Measurements from ENCODE around the gene SYTL2.
A peak's percentile ranks its signal among the peaks of the same experiment; 100 is the strongest.
"Not testable (repeated sequence)": the region's sequence is repeated elsewhere in the genome, so short reads cannot be mapped to it uniquely, and the experiment has no call there.

SYTL2 gene

GRCh38 chr11:85784480-85785265 lies 26.3 kb downstream of the SYTL2 start:
- DNase-seq = no peak
- H3K4me3 ChIP-seq (ENCODE audit: control insufficient read depth in 1 of 7, extremely low read depth in 1 of 7, insufficient read depth in 4 of 7, low read depth in 2 of 7, low read length in 6 of 7) = no peak overlapping the region
- H3K4me1 ChIP-seq (ENCODE audit: control extremely low read depth in 1 of 4, control insufficient read depth in 4 of 4, insufficient read depth in 4 of 4, low read length in 3 of 4) = peaks cover 0 to 20% (median 2%) of the 10 kb centered on the region in 4 experiments
- no peaks in the 10 kb centered on the region for H3K36me3 ChIP-seq (ENCODE audit: control insufficient read depth in 4 of 4, insufficient read depth in 4 of 4, low read length in 3 of 4)
- ChIA-PET CTCF (interaction anchor here (1.1 kb wide), 2 partner anchors 11 to 13 kb away, joined by 3 to 4 read pairs; no protein-coding TSS in a partner anchor), POLR2A (no interaction called here)
- peaks cover 0 to 5% (median 2%) of the 10 kb centered on the region in 5 experiments for H3K9me3 ChIP-seq (ENCODE audit: control extremely low read depth in 1 of 5, control insufficient read depth in 4 of 5, insufficient read depth in 2 of 5, low read depth in 1 of 5, low read length in 4 of 5)
- WGBS (ENCODE audit: insufficient coverage) = no CpG with 5 or more reads among the region's 6 CpGs
- H3K27ac ChIP-seq (ENCODE audit: insufficient read depth in 1 of 2, low read depth in 1 of 2, low read length in 2 of 2, poor library complexity in 1 of 2, severe bottlenecking in 2 of 2) = no peak overlapping the region
- no peaks in the 10 kb centered on the region for H3K27me3 ChIP-seq (replicated peaks in 2 of 5; ENCODE audit: control insufficient read depth in 4 of 5, insufficient read depth in 5 of 5, low read length in 4 of 5)

- no peak overlapping the region for H3K27ac ChIP-seq (ENCODE audit: insufficient read depth in 1 of 2, low read depth in 1 of 2, low read length in 2 of 2, poor library complexity in 1 of 2, severe bottlenecking in 2 of 2)
- ChIA-PET POLR2A (no interaction called here), CTCF (no interaction called here)
- peaks cover 0 to 5% (median 2%) of the 10 kb centered on the region in 5 experiments for H3K9me3 ChIP-seq (ENCODE audit: control extremely low read depth in 1 of 5, control insufficient read depth in 4 of 5, insufficient read depth in 2 of 5, low read depth in 1 of 5, low read length in 4 of 5)
- WGBS (ENCODE audit: insufficient coverage) = no CpG with 5 or more reads among the region's 1 CpG
- H3K36me3 ChIP-seq (ENCODE audit: control insufficient read depth in 4 of 4, insufficient read depth in 4 of 4, low read length in 3 of 4) = no peaks in the 10 kb centered on the region
- H3K4me1 ChIP-seq (ENCODE audit: control extremely low read depth in 1 of 4, control insufficient read depth in 4 of 4, insufficient read depth in 4 of 4, low read length in 3 of 4) = peaks cover 0 to 20% (median 2%) of the 10 kb centered on the region in 4 experiments
- H3K27me3 ChIP-seq (replicated peaks in 2 of 5; ENCODE audit: control insufficient read depth in 4 of 5, insufficient read depth in 5 of 5, low read length in 4 of 5) = no peaks in the 10 kb centered on the region
- no peak for DNase-seq
- H3K4me3 ChIP-seq (ENCODE audit: control insufficient read depth in 1 of 7, extremely low read depth in 1 of 7, insufficient read depth in 4 of 7, low read depth in 2 of 7, low read length in 6 of 7) = no peak overlapping the region
Observed at GRCh38 chr11:85783758-85784157, 27.2 kb downstream of the SYTL2 start.

- not testable (repeated sequence) for H3K4me3 ChIP-seq (ENCODE audit: control insufficient read depth in 1 of 7, extremely low read depth in 1 of 7, insufficient read depth in 4 of 7, low read depth in 2 of 7, low read length in 6 of 7); H3K9me3 ChIP-seq (ENCODE audit: control extremely low read depth in 1 of 5, control insufficient read depth in 4 of 5, insufficient read depth in 2 of 5, low read depth in 1 of 5, low read length in 4 of 5); H3K27ac ChIP-seq (ENCODE audit: insufficient read depth in 1 of 2, low read depth in 1 of 2, low read length in 2 of 2, poor library complexity in 1 of 2, severe bottlenecking in 2 of 2); H3K36me3 ChIP-seq (ENCODE audit: control insufficient read depth in 4 of 4, insufficient read depth in 4 of 4, low read length in 3 of 4); H3K27me3 ChIP-seq (replicated peaks in 2 of 5; ENCODE audit: control insufficient read depth in 4 of 5, insufficient read depth in 5 of 5, low read length in 4 of 5)
- ChIA-PET POLR2A (interaction anchor here (0.6 kb wide), 1 partner anchor 14 kb away, joined by 3 read pairs; no protein-coding TSS in a partner anchor), CTCF (interaction anchor here (0.6 to 1.2 kb wide), 2 partner anchors 28 to 1035 kb away, joined by 3 read pairs; no protein-coding TSS in a partner anchor)
- peaks cover 0 to 16% (median 2%) of the 10 kb centered on the region in 4 experiments for H3K4me1 ChIP-seq (ENCODE audit: control extremely low read depth in 1 of 4, control insufficient read depth in 4 of 4, insufficient read depth in 4 of 4, low read length in 3 of 4)
- peak in 2 of 3 donors; percentile 40 to 46 for DNase-seq
- 92% methylated on average over 2 of the region's 3 CpGs for WGBS (ENCODE audit: insufficient coverage)
Observed at GRCh38 chr11:85780780-85781517, 30.0 kb downstream of the SYTL2 start.

GRCh38 chr11:85779956-85780640 lies 30.8 kb downstream of the SYTL2 start:
- POLR2A ChIA-PET = interaction anchor here (0.6 kb wide), 1 partner anchor 13 kb away, joined by 3 read pairs; no protein-coding TSS in a partner anchor
- CTCF ChIA-PET = interaction anchor here (0.6 kb wide), 1 partner anchor 1034 kb away, joined by 3 read pairs; no protein-coding TSS in a partner anchor
- Histone ChIP-seq H3K27me3 (replicated peaks in 2 of 5; ENCODE audit: control insufficient read depth in 4 of 5, insufficient read depth in 5 of 5, low read length in 4 of 5) (no peaks in the 10 kb centered on the region), H3K36me3 (ENCODE audit: control insufficient read depth in 4 of 4, insufficient read depth in 4 of 4, low read length in 3 of 4) (no peaks in the 10 kb centered on the region), H3K27ac (ENCODE audit: insufficient read depth in 1 of 2, low read depth in 1 of 2, low read length in 2 of 2, poor library complexity in 1 of 2, severe bottlenecking in 2 of 2) (no peak overlapping the region), H3K4me3 (ENCODE audit: control insufficient read depth in 1 of 7, extremely low read depth in 1 of 7, insufficient read depth in 4 of 7, low read depth in 2 of 7, low read length in 6 of 7) (no peak overlapping the region), H3K4me1 (ENCODE audit: control extremely low read depth in 1 of 4, control insufficient read depth in 4 of 4, insufficient read depth in 4 of 4, low read length in 3 of 4) (peaks cover 0 to 16% (median 2%) of the 10 kb centered on the region in 4 experiments), H3K9me3 (ENCODE audit: control extremely low read depth in 1 of 5, control insufficient read depth in 4 of 5, insufficient read depth in 2 of 5, low read depth in 1 of 5, low read length in 4 of 5) (peaks cover 0 to 5% (median 0%) of the 10 kb centered on the region in 5 experiments)
- no peak for DNase-seq
- 100% methylated on average over 3 of the region's 3 CpGs for WGBS (ENCODE audit: insufficient coverage)

GRCh38 chr11:85777603-85777972 lies 33.4 kb downstream of the SYTL2 start:
- 100% methylated on average over 2 of the region's 3 CpGs for WGBS (ENCODE audit: insufficient coverage)
- H3K36me3 ChIP-seq (ENCODE audit: control insufficient read depth in 4 of 4, insufficient read depth in 4 of 4, low read length in 3 of 4); H3K27ac ChIP-seq (ENCODE audit: insufficient read depth in 1 of 2, low read depth in 1 of 2, low read length in 2 of 2, poor library complexity in 1 of 2, severe bottlenecking in 2 of 2); POLR2A ChIA-PET; H3K9me3 ChIP-seq (ENCODE audit: control extremely low read depth in 1 of 5, control insufficient read depth in 4 of 5, insufficient read depth in 2 of 5, low read depth in 1 of 5, low read length in 4 of 5); DNase-seq; H3K4me3 ChIP-seq (ENCODE audit: control insufficient read depth in 1 of 7, extremely low read depth in 1 of 7, insufficient read depth in 4 of 7, low read depth in 2 of 7, low read length in 6 of 7); H3K27me3 ChIP-seq (replicated peaks in 2 of 5; ENCODE audit: control insufficient read depth in 4 of 5, insufficient read depth in 5 of 5, low read length in 4 of 5): not testable (repeated sequence)
- CTCF ChIA-PET = interaction anchor here (1.4 kb wide), 1 partner anchor 82 kb away, joined by 3 read pairs; no protein-coding TSS in a partner anchor
- peaks cover 0 to 16% (median 2%) of the 10 kb centered on the region in 4 experiments for H3K4me1 ChIP-seq (ENCODE audit: control extremely low read depth in 1 of 4, control insufficient read depth in 4 of 4, insufficient read depth in 4 of 4, low read length in 3 of 4)

GRCh38 chr11:85776951-85777602 lies 33.9 kb downstream of the SYTL2 start:
- H3K4me3 ChIP-seq (ENCODE audit: control insufficient read depth in 1 of 7, extremely low read depth in 1 of 7, insufficient read depth in 4 of 7, low read depth in 2 of 7, low read length in 6 of 7) = no peak overlapping the region
- CTCF ChIA-PET = interaction anchor here (0.9 to 1.4 kb wide), 2 partner anchors 79 to 82 kb away, joined by 3 read pairs; no protein-coding TSS in a partner anchor
- no CpG with 5 or more reads among the region's 1 CpG for WGBS (ENCODE audit: insufficient coverage)
- POLR2A ChIA-PET = no interaction called here
- no peaks in the 10 kb centered on the region for H3K27me3 ChIP-seq (replicated peaks in 2 of 5; ENCODE audit: control insufficient read depth in 4 of 5, insufficient read depth in 5 of 5, low read length in 4 of 5)
- no peaks in the 10 kb centered on the region for H3K36me3 ChIP-seq (ENCODE audit: control insufficient read depth in 4 of 4, insufficient read depth in 4 of 4, low read length in 3 of 4)
- H3K9me3 ChIP-seq (ENCODE audit: control extremely low read depth in 1 of 5, control insufficient read depth in 4 of 5, insufficient read depth in 2 of 5, low read depth in 1 of 5, low read length in 4 of 5) = peaks cover 0 to 2% (median 0%) of the 10 kb centered on the region in 5 experiments
- no peak overlapping the region for H3K27ac ChIP-seq (ENCODE audit: insufficient read depth in 1 of 2, low read depth in 1 of 2, low read length in 2 of 2, poor library complexity in 1 of 2, severe bottlenecking in 2 of 2)
- H3K4me1 ChIP-seq (ENCODE audit: control extremely low read depth in 1 of 4, control insufficient read depth in 4 of 4, insufficient read depth in 4 of 4, low read length in 3 of 4) = peaks cover 0 to 16% (median 2%) of the 10 kb centered on the region in 4 experiments
- no peak for DNase-seq

All from common myeloid progenitor, CD34-positive (primary cell).